K562 (cell line): ENCODE results near the gene KNOP1. TPM values are rescaled to one million over a fixed set of nuclear protein-coding genes. Genes with fewer than 3 reads are reported as not detected.

Experiments used
- BCOR ChIP-seq: fragments of 450-650 bp; IDR thresholded peaks from 2 replicates; pipeline ENCODE4 v1.6.1; 2016
- CREB3L1 ChIP-seq: fragments of 450-650 bp; IDR thresholded peaks from 2 replicates; pipeline ENCODE4 v1.6.1; 2014; ENCODE audit warnings: low read depth, mild to moderate bottlenecking, moderate library complexity, borderline replicate concordance
- EGR1 ChIP-seq: fragments of 450-650 bp; conservative IDR thresholded peaks from 2 replicates; pipeline ENCODE4 v1.6.1; 2017; ENCODE audit warnings: mild to moderate bottlenecking
- ELF4 ChIP-seq: fragments of 450-650 bp; formaldehyde crosslinking; IDR thresholded peaks from 2 replicates; pipeline ENCODE4 v1.4.0; 2022; ENCODE audit warnings: missing genetic modification characterization
- EP300 ChIP-seq: IDR thresholded peaks from 2 replicates; pipeline ENCODE4 v1.6.1; 2012; ENCODE audit warnings: low read length, improper control_type of control experiment
- FOXJ2 ChIP-seq: fragments of 200-800 bp; sonication (Bioruptor generic); IDR thresholded peaks from 2 replicates; pipeline ENCODE4 v1.6.1; 2016; ENCODE audit warnings: missing genetic modification characterization, missing compliant biosample characterization
- HDAC3 ChIP-seq: fragments of 450-650 bp; IDR thresholded peaks from 2 replicates; pipeline ENCODE4 v1.6.1; 2018; ENCODE audit warnings: borderline replicate concordance, mild to moderate bottlenecking, moderate library complexity; ENCODE audit not compliant: partially characterized antibody
- ID3 ChIP-seq, 2 experiments: fragments of 250-450 bp in 1 of 2; fragments of 450-650 bp in 1 of 2; sonication (Bioruptor Pico) in 1 of 2; IDR thresholded peaks; 2 replicates each; pipeline versions ENCODE4 v1.6.1 to v1.8.0; 2016 to 2021; ENCODE audit warnings: mild to moderate bottlenecking in 2 of 2, moderate library complexity in 2 of 2, missing compliant biosample characterization in 1 of 2, missing genetic modification characterization in 1 of 2
- NFATC3 ChIP-seq: fragments of 450-650 bp; IDR thresholded peaks from 2 replicates; pipeline ENCODE4 v1.6.1; 2017; ENCODE audit warnings: mild to moderate bottlenecking
- NFIC ChIP-seq: fragments of 450-650 bp; IDR thresholded peaks from 2 replicates; pipeline ENCODE4 v1.6.1; 2017; ENCODE audit warnings: mild to moderate bottlenecking, inconsistent platforms
- NR4A1 ChIP-seq, 2 experiments: fragments of 250-450 bp in 1 of 2; fragments of 450-650 bp in 1 of 2; sonication (Bioruptor Pico) in 1 of 2; IDR thresholded peaks; 2 replicates each; pipeline versions ENCODE4 v1.4.0 to v1.6.1; 2016 to 2020; ENCODE audit warnings: mild to moderate bottlenecking in 2 of 2, missing compliant biosample characterization in 1 of 2, missing genetic modification characterization in 1 of 2, moderate library complexity in 1 of 2
- NRF1 ChIP-seq, 2 experiments: fragments of 450-650 bp; IDR thresholded peaks in 1 of 2; conservative IDR thresholded peaks in 1 of 2; 2 replicates each; pipeline ENCODE4 v1.6.1; 2014; ENCODE audit warnings: mild to moderate bottlenecking in 2 of 2
- PHB2 ChIP-seq: fragments of 450-650 bp; IDR thresholded peaks from 2 replicates; pipeline ENCODE4 v1.6.1; 2017; ENCODE audit warnings: low read depth
- RBM15 ChIP-seq: fragments of 200-400 bp; formaldehyde crosslinking; IDR thresholded peaks from 2 replicates; pipeline ENCODE4 v1.6.1; 2018; ENCODE audit warnings: mild to moderate bottlenecking, low read length, moderate library complexity; ENCODE audit not compliant: insufficient read depth
- SMAD2 ChIP-seq: fragments of 150-350 bp; IDR thresholded peaks from 2 replicates; pipeline ENCODE4 v1.6.1; 2014; ENCODE audit warnings: low read depth, mild to moderate bottlenecking, low read length
- SMARCC2 ChIP-seq: fragments of 450-650 bp; IDR thresholded peaks from 2 replicates; pipeline ENCODE4 v1.6.1; 2017; ENCODE audit warnings: antibody characterized with exemption, moderate library complexity, mild to moderate bottlenecking, low read depth
- SMC3 ChIP-seq: conservative IDR thresholded peaks from 2 replicates; pipeline ENCODE4 v1.6.1; 2011; ENCODE audit warnings: low read depth, low read length, improper control_type of control experiment; ENCODE audit not compliant: insufficient read depth
- XRCC4 ChIP-seq: IDR thresholded peaks from one replicate; pipeline ENCODE4 v1.6.1; 2011; ENCODE audit not compliant: insufficient read depth, insufficient read length; ENCODE audit errors: extremely low read depth
- ZNF263 ChIP-seq: sonication (generic); formaldehyde crosslinking; IDR thresholded peaks from 2 replicates; pipeline ENCODE4 v1.8.0; 2022; ENCODE audit warnings: mild to moderate bottlenecking, missing genetic modification reagents, borderline replicate concordance
- ZNF274 ChIP-seq: IDR thresholded peaks from 2 replicates; pipeline ENCODE4 v1.6.1; 2011; ENCODE audit warnings: low read depth, mild to moderate bottlenecking, low read length, moderate library complexity, borderline replicate concordance
- ZNF445 ChIP-seq: fragments of 250-450 bp; sonication (Bioruptor Pico); IDR thresholded peaks from 2 replicates; pipeline ENCODE4 v1.4.0; 2020; ENCODE audit warnings: low read depth, mild to moderate bottlenecking, moderate library complexity
- ZNF766 ChIP-seq: fragments of 200-800 bp; sonication (Bioruptor generic); conservative IDR thresholded peaks from 2 replicates; pipeline ENCODE4 v1.6.1; 2016; ENCODE audit warnings: missing genetic modification characterization, missing compliant biosample characterization
- ZNF79 ChIP-seq: fragments of 250-450 bp; sonication (Bioruptor Pico); IDR thresholded peaks from 2 replicates; pipeline ENCODE4 v1.4.0; 2020; ENCODE audit warnings: low read depth, mild to moderate bottlenecking, moderate library complexity
- polyA plus RNA-seq, 8 experiments: library from polyadenylated mRNA; depleted of rRNA in 4 of 8; stranded (reverse) in 5 of 8; unstranded in 3 of 8; fragments of >200 nt; fragmentation: Nextera tagmentation in 2 of 8; fragmentation: Illumina TruSeq in 1 of 8; extraction: Ambion mirVana in 2 of 8; extraction: Trizol in 1 of 8; gene quantifications; 2 replicates each; pipeline versions ENCODE4 v1.2.1 to v1.2.3, GENCODE V29; 2011 to 2014; ENCODE audit warnings: inconsistent platforms in 1 of 8, missing spikeins in 1 of 8
- total RNA-seq, 7 experiments: library from RNA; depleted of rRNA in 6 of 7; stranded (reverse); fragments of >200 nt in 6 of 7; fragmentation: Illumina TruSeq in 2 of 7; extraction: Trizol in 2 of 7; gene quantifications; 2 replicates each; pipeline versions ENCODE4 v1.2.1 to v1.2.3, GENCODE V29; 2011 to 2021; ENCODE audit warnings: low replicate concordance in 1 of 7
- TF ChIP-seq, protein P1 (sequence below): fragments of 200-800 bp; sonication (Bioruptor generic); IDR thresholded peaks from 2 replicates; pipeline ENCODE4 v1.6.1; 2017; ENCODE audit warnings: missing genetic modification characterization, missing compliant biosample characterization
- TF ChIP-seq, protein P2 (sequence below): sonication (generic); formaldehyde crosslinking; IDR thresholded peaks from 2 replicates; pipeline ENCODE4 v1.8.0; 2022; ENCODE audit warnings: mild to moderate bottlenecking, missing genetic modification reagents, borderline replicate concordance

Gene KNOP1
- total and polyA plus RNA-seq, 9 of the 15 experiments (the other 6 are each of a cell fraction or from before 2014, with no cell fraction given), result 22.4 to 57.6 (median 39.3) TPM

DNA sequence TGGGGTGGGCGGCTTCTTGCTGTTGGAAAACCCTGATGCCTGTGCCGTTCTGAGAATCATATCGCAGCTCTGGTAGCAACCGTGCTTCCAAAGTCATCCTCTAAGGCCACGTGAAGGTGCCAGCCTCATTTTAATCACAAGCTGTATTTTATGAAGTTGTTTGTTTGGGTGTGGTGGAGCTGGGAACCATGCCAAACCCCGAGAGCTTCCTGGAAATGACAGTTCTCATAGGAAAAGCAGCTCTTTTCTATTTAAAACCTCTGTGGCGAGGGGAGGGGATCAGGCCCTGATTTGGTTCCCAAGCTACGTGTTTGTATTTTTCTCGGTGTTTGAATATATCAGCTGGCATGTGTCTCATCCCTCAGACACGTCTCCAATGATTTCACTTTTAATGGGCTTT lies 21.7 kb downstream of the KNOP1 start (continued):
- TF ChIP-seq XRCC4, result no peak
- TF ChIP-seq NFATC3, result no peak
- TF ChIP-seq SMARCC2, result no peak
- TF ChIP-seq ZNF79 (CRISPR knock-in tag), result no peak
- TF ChIP-seq NFIC, result peak; percentile 86
- TF ChIP-seq NRF1 (conservative IDR thresholded peaks at IDR 0.05 in 1 of 2, IDR thresholded peaks at IDR 0.05 in 1 of 2), result no peak
- TF ChIP-seq BCOR, result no peak
- no peak for TF ChIP-seq NR4A1 (CRISPR knock-in tag; IDR thresholded peaks at IDR 0.05)
- TF ChIP-seq NR4A1 (tag; IDR thresholded peaks at IDR 0.05), result no peak
- TF ChIP-seq PHB2, result no peak
- no peak for TF ChIP-seq SMC3
- no peak for TF ChIP-seq ELF4 (CRISPR knock-in tag)
- TF ChIP-seq ZNF766 (CRISPR knock-in tag), result no peak
- no peak for TF ChIP-seq HDAC3
- TF ChIP-seq EP300, result no peak
- TF ChIP-seq ZNF263 (CRISPR knock-in tag), result no peak
- TF ChIP-seq ID3 (CRISPR knock-in tag; IDR thresholded peaks at IDR 0.05), result no peak
- no peak for TF ChIP-seq ID3 (tag; IDR thresholded peaks at IDR 0.05)
- no peak for TF ChIP-seq RBM15
- no peak for TF ChIP-seq EGR1
- no peak for TF ChIP-seq ZNF274
- no peak for TF ChIP-seq CREB3L1
- TF ChIP-seq, protein P1, sequence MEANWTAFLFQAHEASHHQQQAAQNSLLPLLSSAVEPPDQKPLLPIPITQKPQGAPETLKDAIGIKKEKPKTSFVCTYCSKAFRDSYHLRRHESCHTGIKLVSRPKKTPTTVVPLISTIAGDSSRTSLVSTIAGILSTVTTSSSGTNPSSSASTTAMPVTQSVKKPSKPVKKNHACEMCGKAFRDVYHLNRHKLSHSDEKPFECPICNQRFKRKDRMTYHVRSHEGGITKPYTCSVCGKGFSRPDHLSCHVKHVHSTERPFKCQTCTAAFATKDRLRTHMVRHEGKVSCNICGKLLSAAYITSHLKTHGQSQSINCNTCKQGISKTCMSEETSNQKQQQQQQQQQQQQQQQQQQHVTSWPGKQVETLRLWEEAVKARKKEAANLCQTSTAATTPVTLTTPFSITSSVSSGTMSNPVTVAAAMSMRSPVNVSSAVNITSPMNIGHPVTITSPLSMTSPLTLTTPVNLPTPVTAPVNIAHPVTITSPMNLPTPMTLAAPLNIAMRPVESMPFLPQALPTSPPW (CRISPR knock-in tag), result peak; percentile 26; the same call in 1 of the 2 replicates
- TF ChIP-seq, protein P2, sequence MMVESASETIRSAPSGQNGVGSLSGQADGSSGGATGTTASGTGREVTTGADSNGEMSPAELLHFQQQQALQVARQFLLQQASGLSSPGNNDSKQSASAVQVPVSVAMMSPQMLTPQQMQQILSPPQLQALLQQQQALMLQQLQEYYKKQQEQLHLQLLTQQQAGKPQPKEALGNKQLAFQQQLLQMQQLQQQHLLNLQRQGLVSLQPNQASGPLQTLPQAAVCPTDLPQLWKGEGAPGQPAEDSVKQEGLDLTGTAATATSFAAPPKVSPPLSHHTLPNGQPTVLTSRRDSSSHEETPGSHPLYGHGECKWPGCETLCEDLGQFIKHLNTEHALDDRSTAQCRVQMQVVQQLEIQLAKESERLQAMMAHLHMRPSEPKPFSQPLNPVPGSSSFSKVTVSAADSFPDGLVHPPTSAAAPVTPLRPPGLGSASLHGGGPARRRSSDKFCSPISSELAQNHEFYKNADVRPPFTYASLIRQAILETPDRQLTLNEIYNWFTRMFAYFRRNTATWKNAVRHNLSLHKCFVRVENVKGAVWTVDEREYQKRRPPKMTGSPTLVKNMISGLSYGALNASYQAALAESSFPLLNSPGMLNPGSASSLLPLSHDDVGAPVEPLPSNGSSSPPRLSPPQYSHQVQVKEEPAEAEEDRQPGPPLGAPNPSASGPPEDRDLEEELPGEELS (CRISPR knock-in tag), result no peak
- no peak for TF ChIP-seq ZNF445 (CRISPR knock-in tag)
- no peak for TF ChIP-seq SMAD2
- no peak for TF ChIP-seq FOXJ2 (tag)
